ENCODE results near the gene ELMOD3.

GRCh38 chr2:85357736-85358135 is 3.2 kb downstream of the ELMOD3 start:
- TF ChIP-seq CTCF (IDR thresholded peaks at IDR 0.05) (no peak), EP300 (IDR thresholded peaks at IDR 0.05) (no peak), POLR2A (IDR thresholded peaks at IDR 0.05; ENCODE audit: low read depth) (no peak), POLR2AphosphoS5 (IDR thresholded peaks at IDR 0.05) (no peak)
